Activated T-cell treated with anti-CD3 and anti-CD28 coated beads, Interleukin-2, amount 50 U/mL, for 48 hours (primary cell): ENCODE results near the gene FAM3D.

ENCODE experiments used
- DNase-seq, 2 experiments: peaks; one replicate each; pipeline ENCODE4 v3.0.0-alpha.2; 2020

The FAM3D gene

GRCh38 chr3:58652624-58653023, 13.9 kb downstream of the FAM3D start:
- no peak for DNase-seq

- DNase-seq: no peak
These were observed 15.3 kb downstream of the FAM3D start for GRCh38 chr3:58651276-58651675.

GRCh38 chr3:58647381-58648141, 19.0 kb downstream of the FAM3D start:
- no peak for DNase-seq

- DNase-seq: no peak
These were observed 20.1 kb downstream of the FAM3D start for GRCh38 chr3:58646503-58646902.

- DNase-seq: no peak
These were observed 20.8 kb downstream of the FAM3D start for GRCh38 chr3:58645726-58646125.

GRCh38 chr3:58642846-58643245, 23.7 kb downstream of the FAM3D start:
- DNase-seq: no peak

- DNase-seq: peak; percentile 75 to 76
These were observed 25.7 kb downstream of the FAM3D start for GRCh38 chr3:58640700-58641372.

- DNase-seq: no peak
These were observed 26.7 kb downstream of the FAM3D start for GRCh38 chr3:58639842-58640241.

- DNase-seq: no peak
These were observed 27.6 kb downstream of the FAM3D start for GRCh38 chr3:58639001-58639400.

GRCh38 chr3:58638591-58638990, 28.0 kb downstream of the FAM3D start:
- no peak for DNase-seq

GRCh38 chr3:58637509-58637908, 29.1 kb downstream of the FAM3D start:
- no peak for DNase-seq

- no peak for DNase-seq
These were observed 30.9 kb downstream of the FAM3D start for GRCh38 chr3:58635371-58636285.

- no peak for DNase-seq
These were observed 33.3 kb downstream of the FAM3D start for GRCh38 chr3:58633157-58633865.

- no peak for DNase-seq
These were observed 34.8 kb downstream of the FAM3D start for GRCh38 chr3:58631742-58632141.

- DNase-seq: no peak
These were observed 35.9 kb downstream of the FAM3D start for GRCh38 chr3:58630710-58631092.

- peak; percentile 73 for DNase-seq
These were observed 36.4 kb downstream of the FAM3D start for GRCh38 chr3:58630076-58630709.

GRCh38 chr3:58629629-58630028, 36.9 kb downstream of the FAM3D start:
- no peak for DNase-seq

- DNase-seq: no peak
These were observed 37.6 kb downstream of the FAM3D start for GRCh38 chr3:58628823-58629562.

GRCh38 chr3:58627941-58628340, 38.6 kb downstream of the FAM3D start:
- DNase-seq: no peak

GRCh38 chr3:58627570-58627885, 39.0 kb downstream of the FAM3D start:
- no peak for DNase-seq

GRCh38 chr3:58626841-58627569, 39.6 kb downstream of the FAM3D start:
- no peak for DNase-seq
